Astrocyte (in vitro differentiated cells and primary cell): ENCODE measurements around the gene TNC. TPM values are rescaled to one million over a fixed set of nuclear protein-coding genes. Genes with fewer than 3 reads are reported as not detected.

Source experiments
- DNase-seq: peaks from one replicate; pipeline ENCODE4 v3.0.0-alpha.2; 2010; ENCODE audit warnings: low read depth
- FAIRE-seq: peaks from 2 replicates; lab custom pipeline; 2011; peaks lifted over from hg19 to GRCh38; lab: Jason Lieb, UNC
- H2AFZ ChIP-seq: 2 replicates; pipeline ENCODE4 v1.6.0; 2012; ENCODE audit warnings: low read depth, low read length, inconsistent platforms
- H3K27ac ChIP-seq: 2 replicates; pipeline ENCODE4 v1.5.1; 2011; ENCODE audit warnings: low read depth, low read length, inconsistent platforms
- H3K27me3 ChIP-seq: 2 replicates; pipeline ENCODE4 v1.6.0; 2011; ENCODE audit warnings: low read length, inconsistent platforms; ENCODE audit not compliant: insufficient read depth
- H3K36me3 ChIP-seq: 2 replicates; pipeline ENCODE4 v1.5.1; 2011; ENCODE audit warnings: low read length, inconsistent platforms; ENCODE audit not compliant: insufficient read depth
- H3K4me1 ChIP-seq: 2 replicates; pipeline ENCODE4 v1.5.1; 2011; ENCODE audit warnings: low read length, inconsistent platforms; ENCODE audit not compliant: insufficient read depth
- H3K4me2 ChIP-seq: 2 replicates; pipeline ENCODE4 v1.6.0; 2012; ENCODE audit warnings: low read length, inconsistent platforms
- H3K4me3 ChIP-seq: 2 replicates; pipeline ENCODE4 v1.5.1; 2011; ENCODE audit warnings: low read depth, mild to moderate bottlenecking, low read length, inconsistent platforms; ENCODE audit not compliant: insufficient read depth
- H3K79me2 ChIP-seq: 2 replicates; pipeline ENCODE4 v1.6.0; 2012; ENCODE audit warnings: mild to moderate bottlenecking, low read length, inconsistent platforms; ENCODE audit not compliant: insufficient read depth
- H3K9ac ChIP-seq: 2 replicates; pipeline ENCODE4 v1.6.0; 2012; ENCODE audit warnings: mild to moderate bottlenecking, low read length, inconsistent platforms
- H3K9me3 ChIP-seq: 2 replicates; pipeline ENCODE4 v1.5.1; 2012; ENCODE audit warnings: low read depth, mild to moderate bottlenecking, low read length, inconsistent platforms; ENCODE audit not compliant: insufficient read depth
- H4K20me1 ChIP-seq: 2 replicates; pipeline ENCODE4 v1.6.0; 2012; ENCODE audit warnings: low read length, inconsistent platforms; ENCODE audit not compliant: insufficient read depth
- H3K27ac Mint-ChIP-seq: one replicate; pipeline ENCODE4 v1.8.0; 2021; ENCODE audit warnings: mild to moderate bottlenecking, mixed read lengths; ENCODE audit not compliant: unreplicated experiment
- H3K27me3 Mint-ChIP-seq: one replicate; pipeline ENCODE4 v1.8.0; 2021; ENCODE audit warnings: low read depth, mixed read lengths; ENCODE audit not compliant: unreplicated experiment
- H3K36me3 Mint-ChIP-seq: one replicate; pipeline ENCODE4 v1.8.0; 2021; ENCODE audit warnings: low read depth, mixed read lengths; ENCODE audit not compliant: unreplicated experiment
- H3K4me1 Mint-ChIP-seq: one replicate; pipeline ENCODE4 v1.8.0; 2021; ENCODE audit warnings: low read depth, mixed read lengths; ENCODE audit not compliant: unreplicated experiment
- H3K4me3 Mint-ChIP-seq: one replicate; pipeline ENCODE4 v1.8.0; 2021; ENCODE audit warnings: mild to moderate bottlenecking, moderate library complexity, mixed read lengths; ENCODE audit not compliant: unreplicated experiment
- H3K9me3 Mint-ChIP-seq: one replicate; pipeline ENCODE4 v1.8.0; 2021; ENCODE audit warnings: mild to moderate bottlenecking, mixed read lengths; ENCODE audit not compliant: unreplicated experiment
- CTCF ChIP-seq: IDR thresholded peaks from 2 replicates; pipeline ENCODE4 v1.5.1; 2011; ENCODE audit warnings: low read depth, mild to moderate bottlenecking, inconsistent platforms, low read length, moderate library complexity; ENCODE audit not compliant: insufficient read depth
- EZH2 ChIP-seq: IDR thresholded peaks from 2 replicates; pipeline ENCODE4 v1.6.1; 2012; ENCODE audit warnings: mild to moderate bottlenecking, low read length, inconsistent platforms; ENCODE audit not compliant: insufficient read depth
- total RNA-seq: library from RNA; stranded (reverse); gene quantifications from 2 replicates; pipeline ENCODE4 v1.2.1, GENCODE V29; 2021

TNC gene
- total RNA-seq, 1 donor from 2014 or later: 747 TPM

DNA sequence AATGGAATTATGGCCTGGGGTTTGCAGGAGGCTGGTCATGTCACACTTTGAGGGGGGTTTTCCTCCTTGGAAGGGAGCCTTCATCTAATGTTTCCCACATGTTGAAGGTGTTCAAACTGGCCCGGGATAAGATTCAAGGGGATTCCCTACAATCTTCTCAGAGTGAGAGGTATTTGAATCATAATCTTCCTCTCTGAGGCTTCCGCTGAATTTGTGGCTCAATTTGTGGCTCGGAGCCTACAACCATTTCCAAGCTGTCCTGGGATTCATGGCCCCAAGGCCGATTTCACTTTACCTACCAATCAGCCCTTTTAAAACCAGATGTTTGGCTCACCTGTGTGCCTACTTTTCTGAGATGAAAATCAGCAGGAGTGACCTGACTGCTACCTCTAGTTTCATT lies 3.9 kb downstream of the TNC start:
- Histone ChIP-seq H2AFZ (no peak overlapping the region), H3K4me2 (peak overlapping the region; percentile 92), H3K9me3 (no peaks in the 10 kb centered on the region), H3K9ac (no peak overlapping the region), H3K4me3 (no peak overlapping the region), H3K27me3 (no peaks in the 10 kb centered on the region), H4K20me1 (peaks cover 28% of the 10 kb centered on the region), H3K27ac (peak overlapping the region; percentile 89), H3K36me3 (peaks cover 12% of the 10 kb centered on the region), H3K4me1 (peaks cover 44% of the 10 kb centered on the region), H3K79me2 (peaks cover 74% of the 10 kb centered on the region)
- Mint-ChIP-seq H3K4me3 (peak overlapping the region; percentile 25), H3K36me3 (peaks cover 32% of the 10 kb centered on the region), H3K9me3 (peaks cover 3% of the 10 kb centered on the region), H3K4me1 (peaks cover 55% of the 10 kb centered on the region), H3K27ac (no peak overlapping the region), H3K27me3 (no peaks in the 10 kb centered on the region)
- DNase-seq (no peak), FAIRE-seq (no peak)
- TF ChIP-seq CTCF: no peak
- no peak for TF ChIP-seq EZH2

DNA sequence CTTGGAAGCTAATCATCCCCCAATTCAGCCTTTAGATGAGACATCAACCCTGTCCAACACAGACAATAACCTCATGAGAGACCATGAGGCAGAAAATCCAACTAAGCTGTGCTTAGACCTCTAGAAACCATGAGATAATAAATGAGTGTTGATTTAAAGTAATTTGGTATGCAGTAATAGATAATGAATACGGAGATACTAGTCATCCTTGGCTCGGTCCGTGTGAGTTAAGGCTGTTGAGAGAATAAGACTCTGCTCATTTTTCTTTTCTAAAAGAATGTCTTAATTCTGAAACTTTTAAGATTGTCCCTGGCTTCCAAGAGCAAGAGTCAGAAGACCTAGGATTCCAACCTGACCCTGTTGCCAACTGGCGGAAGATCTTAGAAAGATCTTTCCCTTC lies 6.1 kb downstream of the TNC start:
- Mint-ChIP-seq H3K4me3 (no peak overlapping the region), H3K27ac (no peak overlapping the region), H3K36me3 (peaks cover 32% of the 10 kb centered on the region), H3K9me3 (peaks cover 3% of the 10 kb centered on the region), H3K27me3 (no peaks in the 10 kb centered on the region), H3K4me1 (peaks cover 70% of the 10 kb centered on the region)
- H3K27me3 ChIP-seq: no peaks in the 10 kb centered on the region
- H3K79me2 ChIP-seq: peaks cover 85% of the 10 kb centered on the region
- H3K9me3 ChIP-seq: no peaks in the 10 kb centered on the region
- DNase-seq (no peak), FAIRE-seq (no peak)
- H3K4me2 ChIP-seq: no peak overlapping the region
- no peak overlapping the region for H3K27ac ChIP-seq
- peaks cover 50% of the 10 kb centered on the region for H3K4me1 ChIP-seq
- H3K9ac ChIP-seq: no peak overlapping the region
- H2AFZ ChIP-seq: no peak overlapping the region
- peaks cover 18% of the 10 kb centered on the region for H3K36me3 ChIP-seq
- H3K4me3 ChIP-seq: no peak overlapping the region
- H4K20me1 ChIP-seq: peaks cover 44% of the 10 kb centered on the region
- TF ChIP-seq EZH2 (no peak), CTCF (no peak)

GRCh38 chr9:115109486-115109885 lies 8.5 kb downstream of the TNC start:
- Histone ChIP-seq H2AFZ (no peak overlapping the region), H3K27me3 (no peaks in the 10 kb centered on the region), H3K36me3 (peaks cover 18% of the 10 kb centered on the region), H3K79me2 (peaks cover 81% of the 10 kb centered on the region), H3K4me2 (peak overlapping the region; percentile 13), H3K9me3 (no peaks in the 10 kb centered on the region), H3K27ac (no peak overlapping the region), H4K20me1 (peaks cover 40% of the 10 kb centered on the region), H3K9ac (no peak overlapping the region), H3K4me3 (no peak overlapping the region), H3K4me1 (peaks cover 49% of the 10 kb centered on the region)
- H3K4me3 Mint-ChIP-seq: no peak overlapping the region
- FAIRE-seq (peak; percentile 80), DNase-seq (peak; percentile 79)
- H3K9me3 Mint-ChIP-seq: no peaks in the 10 kb centered on the region
- no peaks in the 10 kb centered on the region for H3K27me3 Mint-ChIP-seq
- H3K27ac Mint-ChIP-seq: peak overlapping the region; percentile 13
- peaks cover 73% of the 10 kb centered on the region for H3K4me1 Mint-ChIP-seq
- TF ChIP-seq EZH2: no peak
- no peak for TF ChIP-seq CTCF
- H3K36me3 Mint-ChIP-seq: peaks cover 30% of the 10 kb centered on the region
